ENCODE results near the gene ASAH2. TPM values are rescaled to one million over a fixed set of nuclear protein-coding genes. Genes with fewer than 3 reads are reported as not detected.

The ASAH2 gene
- total and polyA plus RNA-seq, 2 of the 8 experiments (the other 6 are each of a cell fraction or from before 2014, with no cell fraction given) = 1.2 to 3.1 TPM

GRCh38 chr10:50281210-50281966, 30.1 kb upstream of the ASAH2 start (continued):
- TF ChIP-seq, protein P1, sequence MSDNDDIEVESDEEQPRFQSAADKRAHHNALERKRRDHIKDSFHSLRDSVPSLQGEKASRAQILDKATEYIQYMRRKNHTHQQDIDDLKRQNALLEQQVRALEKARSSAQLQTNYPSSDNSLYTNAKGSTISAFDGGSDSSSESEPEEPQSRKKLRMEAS (IDR thresholded peaks at IDR 0.05) = no peak
- TF ChIP-seq SIN3A (conservative IDR thresholded peaks at IDR 0.05 in 1 of 2, IDR thresholded peaks at IDR 0.05 in 1 of 2; ENCODE audit: low read depth in 1 of 2, low read length in 2 of 2) = no peak
